GM13976 (cell line): ENCODE measurements around the gene DACH2.
A peak's percentile ranks its signal among the peaks of the same experiment; 100 is the strongest.

Experiments
- DNase-seq: peaks from one replicate; pipeline ENCODE4 v3.0.0; 2012; ENCODE audit warnings: low spot score
- CTCF ChIP-seq: IDR thresholded peaks from 2 replicates; pipeline ENCODE4 v1.5.1; 2012; ENCODE audit warnings: borderline replicate concordance, mild to moderate bottlenecking; ENCODE audit not compliant: insufficient read depth; ENCODE audit errors: extremely low read depth, missing control alignments, control extremely low read depth
- in situ Hi-C: fragments of 300-500 bp; cut with MboI; formaldehyde crosslinking; loops from one replicate; pipeline ENCODE4 v1.12.0; 2022; ENCODE audit warnings: low sequenced_read_pairs, mixed read lengths, inconsistent platforms; ENCODE audit not compliant: unreplicated experiment

Gene DACH2

GRCh38 chrX:86436116-86436515 lies 287.9 kb downstream of the DACH2 start:
- no peak for TF ChIP-seq CTCF
- no peak for DNase-seq
- in situ Hi-C loops = no loop called here

- no peak for TF ChIP-seq CTCF
- in situ Hi-C loops = no loop called here
- DNase-seq = no peak
Observed at GRCh38 chrX:86455495-86455894, 307.2 kb downstream of the DACH2 start.

- DNase-seq = no peak
- TF ChIP-seq CTCF = no peak
- in situ Hi-C loops = no loop called here
Observed at GRCh38 chrX:86460760-86461159, 312.5 kb downstream of the DACH2 start.

GRCh38 chrX:86504297-86504696 lies 356.0 kb downstream of the DACH2 start:
- in situ Hi-C loops = no loop called here
- DNase-seq = no peak
- no peak for TF ChIP-seq CTCF

GRCh38 chrX:86507331-86507730 lies 359.1 kb downstream of the DACH2 start:
- DNase-seq = no peak
- in situ Hi-C loops = no loop called here
- TF ChIP-seq CTCF = no peak

GRCh38 chrX:86579777-86580176 lies 431.5 kb downstream of the DACH2 start:
- no peak for DNase-seq
- in situ Hi-C loops = no loop called here
- TF ChIP-seq CTCF = no peak

- DNase-seq = peak; percentile 1
- in situ Hi-C loops = no loop called here
- TF ChIP-seq CTCF = no peak
Observed at GRCh38 chrX:86604607-86605006, 456.4 kb downstream of the DACH2 start.
